Keratinocyte (primary cell): ENCODE results near the gene FIGN.

Experiments
- CTCF ChIP-seq, 3 experiments: IDR thresholded peaks in 1 of 3; conservative IDR thresholded peaks in 1 of 3; optimal IDR thresholded peaks in 1 of 3; 2 replicates in 2 of 3; 3 replicates in 1 of 3; pipeline versions ENCODE3 to v1.5.1; 2011; ENCODE audit warnings: low read length in 3 of 3, mild to moderate bottlenecking in 3 of 3, moderate library complexity in 2 of 3, control low read depth in 1 of 3, inconsistent platforms in 1 of 3; ENCODE audit not compliant: insufficient read depth in 2 of 3; ENCODE audit errors: extremely low read depth in 1 of 3
- EZH2 ChIP-seq: IDR thresholded peaks from one replicate; pipeline ENCODE4 v1.6.1; 2012; ENCODE audit warnings: inconsistent platforms, mild to moderate bottlenecking, low read length, moderate library complexity

GRCh38 chr2:163633291-163633690 is 102.5 kb downstream of the FIGN start:
- no peak for TF ChIP-seq CTCF (optimal IDR thresholded peaks at IDR 0.05 in 1 of 3, IDR thresholded peaks at IDR 0.05 in 1 of 3, conservative IDR thresholded peaks at IDR 0.05 in 1 of 3; ENCODE audit: extremely low read depth in 1 of 3, insufficient read depth in 2 of 3, low read length in 3 of 3)
- no peak for TF ChIP-seq EZH2
